Measurements from ENCODE around the gene ZNF778.

The ZNF778 gene

DNA sequence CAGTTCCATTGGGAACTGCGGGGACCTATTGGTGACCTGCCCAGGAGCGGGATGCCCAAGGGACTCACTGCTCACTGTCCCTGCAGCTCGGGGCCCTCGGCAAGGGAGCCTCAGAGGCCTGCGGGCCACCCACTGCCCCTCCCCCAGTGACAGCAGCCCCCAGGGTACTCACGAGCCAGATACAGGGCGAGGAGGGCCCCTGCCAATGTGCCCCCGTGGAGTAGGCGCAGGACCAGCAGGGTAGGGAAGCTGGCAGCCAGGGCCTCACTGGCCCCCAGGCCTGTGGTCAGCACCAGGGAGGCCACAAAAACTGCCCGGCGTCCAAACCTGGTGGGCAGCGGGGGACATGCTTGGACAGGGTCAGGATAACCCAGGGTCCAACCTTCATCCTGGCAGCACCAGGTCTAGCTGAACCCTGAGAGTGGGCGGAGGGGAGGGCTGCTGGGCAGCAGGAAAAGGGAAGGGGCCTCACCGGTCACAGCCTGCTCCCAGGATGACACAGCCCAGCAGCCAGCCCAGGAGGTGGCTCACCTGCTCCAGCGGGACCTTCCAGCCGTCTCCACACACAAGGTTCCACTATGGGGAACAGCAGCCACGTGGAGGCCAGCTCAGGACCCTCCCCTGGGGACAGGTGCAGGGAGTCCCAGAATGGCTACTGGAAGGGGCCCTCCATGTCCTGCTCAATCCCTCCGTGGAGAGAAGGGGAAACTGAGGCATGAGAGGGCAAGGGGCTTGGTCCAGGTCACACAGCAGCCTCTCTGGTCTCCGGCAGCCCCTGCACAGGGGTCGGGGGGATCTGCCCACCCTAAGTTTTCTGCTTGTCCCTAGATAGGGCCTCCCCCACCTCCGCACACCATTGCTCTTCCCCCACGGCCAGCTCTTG, 18.0 kb upstream of the ZNF778 start:
- H3K4me2 ChIP-seq (ENCODE audit: insufficient read depth, low read length) = no peak overlapping the region
- TF ChIP-seq EZH2 (IDR thresholded peaks at IDR 0.05; ENCODE audit: borderline replicate concordance, low read depth, low read length, severe bottlenecking) = no peak
- TF ChIP-seq, protein P1, sequence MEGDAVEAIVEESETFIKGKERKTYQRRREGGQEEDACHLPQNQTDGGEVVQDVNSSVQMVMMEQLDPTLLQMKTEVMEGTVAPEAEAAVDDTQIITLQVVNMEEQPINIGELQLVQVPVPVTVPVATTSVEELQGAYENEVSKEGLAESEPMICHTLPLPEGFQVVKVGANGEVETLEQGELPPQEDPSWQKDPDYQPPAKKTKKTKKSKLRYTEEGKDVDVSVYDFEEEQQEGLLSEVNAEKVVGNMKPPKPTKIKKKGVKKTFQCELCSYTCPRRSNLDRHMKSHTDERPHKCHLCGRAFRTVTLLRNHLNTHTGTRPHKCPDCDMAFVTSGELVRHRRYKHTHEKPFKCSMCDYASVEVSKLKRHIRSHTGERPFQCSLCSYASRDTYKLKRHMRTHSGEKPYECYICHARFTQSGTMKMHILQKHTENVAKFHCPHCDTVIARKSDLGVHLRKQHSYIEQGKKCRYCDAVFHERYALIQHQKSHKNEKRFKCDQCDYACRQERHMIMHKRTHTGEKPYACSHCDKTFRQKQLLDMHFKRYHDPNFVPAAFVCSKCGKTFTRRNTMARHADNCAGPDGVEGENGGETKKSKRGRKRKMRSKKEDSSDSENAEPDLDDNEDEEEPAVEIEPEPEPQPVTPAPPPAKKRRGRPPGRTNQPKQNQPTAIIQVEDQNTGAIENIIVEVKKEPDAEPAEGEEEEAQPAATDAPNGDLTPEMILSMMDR (IDR thresholded peaks at IDR 0.05; ENCODE audit: borderline replicate concordance, extremely low read depth, low read length, poor library complexity, severe bottlenecking) = no peak
- no peaks in the 10 kb centered on the region for H3K79me2 ChIP-seq (ENCODE audit: insufficient read depth, low read length)
- 0 out of 2 replicates have a peak, but pooled peaks cover 3% of the 10 kb centered on the region for H4K20me1 ChIP-seq (ENCODE audit: insufficient read depth, low read length)
- no peak overlapping the region for H3K27ac ChIP-seq (ENCODE audit: low read length)
- ATAC-seq (ENCODE audit: insufficient read depth, low read depth) (no peak), DNase-seq (no peak)
- no peaks in the 10 kb centered on the region for H3K36me3 ChIP-seq (ENCODE audit: insufficient read depth, low read length)
- H3K4me1 ChIP-seq (ENCODE audit: insufficient read depth, low read length) = no peaks in the 10 kb centered on the region
- H3K9me3 ChIP-seq (ENCODE audit: insufficient read depth, low read length, severe bottlenecking) = no peaks in the 10 kb centered on the region
- H3K9ac ChIP-seq (ENCODE audit: low read depth, low read length) = no peak overlapping the region
- H2AFZ ChIP-seq (ENCODE audit: low read depth, low read length) = no peak overlapping the region
- no peak overlapping the region for H3K4me3 ChIP-seq (ENCODE audit: low read depth in 1 of 2, low read length in 2 of 2)
- H3K27me3 ChIP-seq (ENCODE audit: insufficient read depth, low read length, poor library complexity) = no peaks in the 10 kb centered on the region

- Histone ChIP-seq H3K9ac (ENCODE audit: low read depth, low read length) (no peak within 1 kb of the TSS), H3K79me2 (ENCODE audit: insufficient read depth, low read length) (no peaks in the 10 kb centered on the region), H3K4me2 (ENCODE audit: insufficient read depth, low read length) (no peak within 1 kb of the TSS), H3K4me3 (ENCODE audit: low read depth in 1 of 2, low read length in 2 of 2) (no peak within 1 kb of the TSS), H3K9me3 (ENCODE audit: insufficient read depth, low read length, severe bottlenecking) (no peaks in the 10 kb centered on the region), H4K20me1 (ENCODE audit: insufficient read depth, low read length) (0 out of 2 replicates have a peak, but pooled peaks cover 3% of the 10 kb centered on the region), H3K4me1 (ENCODE audit: insufficient read depth, low read length) (no peaks in the 10 kb centered on the region), H2AFZ (ENCODE audit: low read depth, low read length) (no peak within 1 kb of the TSS), H3K27ac (ENCODE audit: low read length) (no peak within 1 kb of the TSS), H3K27me3 (ENCODE audit: insufficient read depth, low read length, poor library complexity) (no peaks in the 10 kb centered on the region), H3K36me3 (ENCODE audit: insufficient read depth, low read length) (no peaks in the 10 kb centered on the region)
- TF ChIP-seq, protein P1 (IDR thresholded peaks at IDR 0.05; ENCODE audit: borderline replicate concordance, extremely low read depth, low read length, poor library complexity, severe bottlenecking) = no peak
- TF ChIP-seq EZH2 (IDR thresholded peaks at IDR 0.05; ENCODE audit: borderline replicate concordance, low read depth, low read length, severe bottlenecking) = no peak
- DNase-seq (no peak), ATAC-seq (ENCODE audit: insufficient read depth, low read depth) (no peak)
These were observed 17.2 kb upstream of the ZNF778 start, which contains the start of gene SLC22A31 for GRCh38 chr16:89200124-89200849. SLC22A31 (minus strand) TSS chr16:89200537; CDS start chr16:89200501, 36 bp downstream.

DNA sequence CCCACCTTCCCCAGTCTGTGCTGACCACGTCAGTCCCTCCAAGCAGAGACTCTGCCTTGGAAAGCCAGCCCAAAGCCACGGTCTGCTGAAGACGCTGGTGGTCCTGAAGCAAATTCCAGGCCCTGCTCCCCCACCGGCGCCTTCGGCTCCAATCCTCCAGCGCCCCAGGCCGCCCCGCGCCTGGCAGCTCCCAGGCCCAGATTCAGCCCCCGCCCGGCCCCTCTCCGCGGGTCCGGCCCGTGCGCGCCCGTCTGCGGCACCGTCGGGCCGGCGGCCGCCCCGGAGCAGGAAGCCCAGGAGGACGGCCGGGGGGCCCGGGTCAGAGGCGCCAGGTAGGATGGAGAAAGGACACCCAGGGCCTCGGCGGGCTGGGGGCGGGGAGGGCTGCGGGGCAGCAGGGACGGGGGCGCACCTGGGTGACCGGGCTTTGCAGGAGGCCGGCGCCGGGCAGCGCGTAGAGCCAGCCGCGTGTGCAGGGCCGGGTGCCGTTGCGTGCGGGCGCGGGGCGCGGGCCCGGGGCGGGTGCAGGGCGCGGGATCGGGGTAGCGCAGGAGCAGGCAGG, 16.6 kb upstream of the ZNF778 start:
- H3K9me3 ChIP-seq (ENCODE audit: insufficient read depth, low read length, severe bottlenecking) = no peaks in the 10 kb centered on the region
- H3K4me1 ChIP-seq (ENCODE audit: insufficient read depth, low read length) = no peaks in the 10 kb centered on the region
- no peak overlapping the region for H3K9ac ChIP-seq (ENCODE audit: low read depth, low read length)
- TF ChIP-seq, protein P1 (IDR thresholded peaks at IDR 0.05; ENCODE audit: borderline replicate concordance, extremely low read depth, low read length, poor library complexity, severe bottlenecking) = no peak
- no peak for TF ChIP-seq EZH2 (IDR thresholded peaks at IDR 0.05; ENCODE audit: borderline replicate concordance, low read depth, low read length, severe bottlenecking)
- H3K4me2 ChIP-seq (ENCODE audit: insufficient read depth, low read length) = no peak overlapping the region
- H2AFZ ChIP-seq (ENCODE audit: low read depth, low read length) = no peak overlapping the region
- no peak for ATAC-seq (ENCODE audit: insufficient read depth, low read depth)
- H4K20me1 ChIP-seq (ENCODE audit: insufficient read depth, low read length) = 0 out of 2 replicates have a peak, but pooled peaks cover 3% of the 10 kb centered on the region
- no peak overlapping the region for H3K4me3 ChIP-seq (ENCODE audit: low read depth in 1 of 2, low read length in 2 of 2)
- no peaks in the 10 kb centered on the region for H3K79me2 ChIP-seq (ENCODE audit: insufficient read depth, low read length)
- no peaks in the 10 kb centered on the region for H3K27me3 ChIP-seq (ENCODE audit: insufficient read depth, low read length, poor library complexity)
- DNase-seq = no peak
- H3K27ac ChIP-seq (ENCODE audit: low read length) = no peak overlapping the region
- H3K36me3 ChIP-seq (ENCODE audit: insufficient read depth, low read length) = no peaks in the 10 kb centered on the region
